MM.1S (cell line): ENCODE measurements around the gene IRF8.

Experiments used
- DNase-seq: peaks from one replicate; pipeline ENCODE4 v3.0.0-alpha.2; 2015
- H2AFZ ChIP-seq: fragments of 300-600 bp; sonication (generic); 2 replicates; pipeline ENCODE4 v1.6.0; 2016; ENCODE audit warnings: antibody characterized with exemption, low read length
- H3F3A ChIP-seq: fragments of 300-600 bp; sonication (generic); 2 replicates; pipeline ENCODE4 v1.6.1; 2016; ENCODE audit warnings: mild to moderate bottlenecking, antibody characterized with exemption, low read length, moderate library complexity, mixed read lengths; ENCODE audit not compliant: insufficient read depth
- H3K27ac ChIP-seq: fragments of 300-600 bp; sonication (generic); 2 replicates; pipeline ENCODE4 v1.5.1; 2016; ENCODE audit warnings: mild to moderate bottlenecking, low read length
- H3K27me3 ChIP-seq: fragments of 300-600 bp; sonication (generic); replicated peaks from 2 replicates; pipeline ENCODE4 v1.6.0; 2016; ENCODE audit warnings: low read length; ENCODE audit not compliant: insufficient read depth
- H3K36me3 ChIP-seq: fragments of 300-600 bp; sonication (generic); replicated peaks from 2 replicates; pipeline ENCODE4 v1.6.1; 2016; ENCODE audit warnings: mild to moderate bottlenecking, low read length, mixed read lengths; ENCODE audit not compliant: insufficient read depth
- H3K4me1 ChIP-seq: fragments of 300-600 bp; sonication (generic); 2 replicates; pipeline ENCODE4 v1.6.1; 2016; ENCODE audit warnings: low read length, mixed read lengths
- H3K4me2 ChIP-seq: fragments of 300-600 bp; sonication (generic); 2 replicates; pipeline ENCODE4 v1.6.0; 2016; ENCODE audit warnings: low read depth, low read length
- H3K4me3 ChIP-seq: fragments of 300-600 bp; sonication (generic); 2 replicates; pipeline ENCODE4 v1.5.1; 2016; ENCODE audit warnings: low read length, mixed read lengths
- H3K79me2 ChIP-seq: fragments of 300-600 bp; sonication (generic); 2 replicates; pipeline ENCODE4 v1.6.1; 2016; ENCODE audit warnings: mixed run types, low read length, mixed read lengths
- H3K9ac ChIP-seq: fragments of 300-600 bp; sonication (generic); 2 replicates; pipeline ENCODE4 v1.6.1; 2016; ENCODE audit warnings: low read length, mixed read lengths
- H3K9me2 ChIP-seq: fragments of 300-600 bp; sonication (generic); replicated peaks from 2 replicates; pipeline ENCODE4 v1.6.1; 2016; ENCODE audit warnings: mild to moderate bottlenecking, low read length, mixed read lengths; ENCODE audit not compliant: insufficient read depth
- H3K9me3 ChIP-seq: fragments of 300-600 bp; sonication (generic); replicated peaks from 2 replicates; pipeline ENCODE4 v1.6.1; 2016; ENCODE audit warnings: mild to moderate bottlenecking, low read length, mixed read lengths; ENCODE audit not compliant: insufficient read depth
- H4K20me1 ChIP-seq: fragments of 300-600 bp; sonication (generic); 2 replicates; pipeline ENCODE4 v1.6.1; 2016; ENCODE audit warnings: mild to moderate bottlenecking, low read length, moderate library complexity, mixed read lengths; ENCODE audit not compliant: insufficient read depth
- EZH2 ChIP-seq: fragments of 300-600 bp; sonication (generic); optimal IDR thresholded peaks from 2 replicates; pipeline ENCODE3; 2017; ENCODE audit warnings: low read depth, mild to moderate bottlenecking, antibody characterized with exemption, low read length, mixed read lengths
- EZH2phosphoT487 ChIP-seq: fragments of 300-600 bp; sonication (generic); IDR thresholded peaks from 2 replicates; pipeline ENCODE4 v1.6.1; 2018; ENCODE audit warnings: antibody characterized with exemption, low read length
- TF ChIP-seq, protein P1 (sequence below): fragments of 300-600 bp; sonication (generic); IDR thresholded peaks from 2 replicates; pipeline ENCODE4 v1.5.1; 2016; ENCODE audit warnings: antibody characterized with exemption, low read length, mixed read lengths

IRF8 gene

DNA sequence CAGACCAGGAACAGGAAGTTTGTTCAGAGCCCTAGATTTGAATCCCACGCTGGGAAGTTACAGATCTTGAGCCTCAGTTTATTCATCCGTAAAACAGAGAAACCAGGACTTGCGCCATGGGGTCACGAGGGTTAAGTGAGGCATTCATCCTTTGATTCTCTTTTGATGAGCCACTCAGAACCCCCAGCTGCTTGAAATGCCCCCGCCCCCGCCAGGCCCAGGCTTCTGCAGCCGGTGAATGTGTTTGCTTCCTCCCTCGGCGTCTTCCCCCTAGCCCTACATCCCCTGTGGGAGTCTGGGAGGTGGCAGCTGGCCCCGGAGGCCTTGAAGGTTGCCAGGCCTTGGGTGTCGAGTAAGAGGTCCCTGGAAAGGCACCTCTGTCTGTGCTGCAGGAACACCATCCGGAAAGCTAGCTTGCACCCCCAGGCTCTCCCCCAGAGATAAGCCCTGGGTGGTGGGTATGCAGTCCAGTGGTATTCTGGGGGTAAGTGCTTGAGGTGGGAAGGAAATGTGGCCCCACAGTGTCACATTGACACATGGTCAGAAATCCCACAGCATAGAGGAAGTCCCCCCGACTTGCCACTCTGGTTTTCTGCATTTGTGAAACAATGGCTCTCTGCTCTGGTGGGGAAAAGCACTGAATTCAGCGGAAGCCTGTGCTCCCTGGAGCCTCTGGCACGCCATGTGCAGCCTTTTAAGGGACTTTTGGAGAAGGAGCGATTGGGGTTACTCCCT lies 14.9 kb downstream of the IRF8 start:
- Histone ChIP-seq H3F3A (no peaks in the 10 kb centered on the region), H3K27ac (no peak overlapping the region)
- TF ChIP-seq, protein P1, sequence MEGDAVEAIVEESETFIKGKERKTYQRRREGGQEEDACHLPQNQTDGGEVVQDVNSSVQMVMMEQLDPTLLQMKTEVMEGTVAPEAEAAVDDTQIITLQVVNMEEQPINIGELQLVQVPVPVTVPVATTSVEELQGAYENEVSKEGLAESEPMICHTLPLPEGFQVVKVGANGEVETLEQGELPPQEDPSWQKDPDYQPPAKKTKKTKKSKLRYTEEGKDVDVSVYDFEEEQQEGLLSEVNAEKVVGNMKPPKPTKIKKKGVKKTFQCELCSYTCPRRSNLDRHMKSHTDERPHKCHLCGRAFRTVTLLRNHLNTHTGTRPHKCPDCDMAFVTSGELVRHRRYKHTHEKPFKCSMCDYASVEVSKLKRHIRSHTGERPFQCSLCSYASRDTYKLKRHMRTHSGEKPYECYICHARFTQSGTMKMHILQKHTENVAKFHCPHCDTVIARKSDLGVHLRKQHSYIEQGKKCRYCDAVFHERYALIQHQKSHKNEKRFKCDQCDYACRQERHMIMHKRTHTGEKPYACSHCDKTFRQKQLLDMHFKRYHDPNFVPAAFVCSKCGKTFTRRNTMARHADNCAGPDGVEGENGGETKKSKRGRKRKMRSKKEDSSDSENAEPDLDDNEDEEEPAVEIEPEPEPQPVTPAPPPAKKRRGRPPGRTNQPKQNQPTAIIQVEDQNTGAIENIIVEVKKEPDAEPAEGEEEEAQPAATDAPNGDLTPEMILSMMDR = no peak
- no peak for TF ChIP-seq EZH2
- no peak for TF ChIP-seq EZH2phosphoT487

DNA sequence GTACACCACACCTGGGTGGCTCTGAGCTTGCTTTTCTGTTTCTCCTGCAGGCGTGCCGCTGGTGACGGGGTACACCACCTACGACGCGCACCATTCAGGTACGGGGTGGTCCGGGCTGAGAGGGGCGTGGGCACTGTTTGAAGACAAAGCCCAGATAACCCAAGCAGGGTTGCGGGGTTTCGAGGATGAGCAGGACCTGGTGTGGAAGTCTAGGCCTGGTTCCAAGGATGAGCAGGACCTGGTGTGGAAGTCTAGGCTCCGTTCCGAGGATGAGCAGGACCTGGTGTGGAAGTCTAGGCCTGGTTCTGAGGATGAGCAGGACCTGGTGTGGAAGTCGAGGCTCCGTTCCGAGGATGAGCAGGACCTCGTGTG lies 15.4 kb downstream of the IRF8 start:
- Histone ChIP-seq H2AFZ (no peak overlapping the region), H3K79me2 (no peaks in the 10 kb centered on the region), H3K27me3 (no peaks in the 10 kb centered on the region), H3K9me3 (no peaks in the 10 kb centered on the region), H3K4me1 (no peaks in the 10 kb centered on the region), H3F3A (no peaks in the 10 kb centered on the region), H3K27ac (no peak overlapping the region), H3K36me3 (no peaks in the 10 kb centered on the region), H3K9ac (no peak overlapping the region), H3K9me2 (no peaks in the 10 kb centered on the region), H4K20me1 (no peaks in the 10 kb centered on the region), H3K4me3 (no peak overlapping the region), H3K4me2 (no peak overlapping the region)
- TF ChIP-seq EZH2 = no peak
- TF ChIP-seq EZH2phosphoT487 = no peak
- TF ChIP-seq, protein P1 = no peak
- DNase-seq = no peak

More for the DNA sequence above, 14.9 kb downstream of the IRF8 start:
- Histone ChIP-seq H3K9me3 (no peaks in the 10 kb centered on the region), H3K4me3 (no peak overlapping the region), H2AFZ (no peak overlapping the region), H3K9ac (no peak overlapping the region), H3K27me3 (no peaks in the 10 kb centered on the region), H4K20me1 (no peaks in the 10 kb centered on the region), H3K36me3 (no peaks in the 10 kb centered on the region), H3K9me2 (no peaks in the 10 kb centered on the region), H3K4me1 (no peaks in the 10 kb centered on the region), H3K79me2 (no peaks in the 10 kb centered on the region), H3K4me2 (no peak overlapping the region)
- DNase-seq = no peak

DNA sequence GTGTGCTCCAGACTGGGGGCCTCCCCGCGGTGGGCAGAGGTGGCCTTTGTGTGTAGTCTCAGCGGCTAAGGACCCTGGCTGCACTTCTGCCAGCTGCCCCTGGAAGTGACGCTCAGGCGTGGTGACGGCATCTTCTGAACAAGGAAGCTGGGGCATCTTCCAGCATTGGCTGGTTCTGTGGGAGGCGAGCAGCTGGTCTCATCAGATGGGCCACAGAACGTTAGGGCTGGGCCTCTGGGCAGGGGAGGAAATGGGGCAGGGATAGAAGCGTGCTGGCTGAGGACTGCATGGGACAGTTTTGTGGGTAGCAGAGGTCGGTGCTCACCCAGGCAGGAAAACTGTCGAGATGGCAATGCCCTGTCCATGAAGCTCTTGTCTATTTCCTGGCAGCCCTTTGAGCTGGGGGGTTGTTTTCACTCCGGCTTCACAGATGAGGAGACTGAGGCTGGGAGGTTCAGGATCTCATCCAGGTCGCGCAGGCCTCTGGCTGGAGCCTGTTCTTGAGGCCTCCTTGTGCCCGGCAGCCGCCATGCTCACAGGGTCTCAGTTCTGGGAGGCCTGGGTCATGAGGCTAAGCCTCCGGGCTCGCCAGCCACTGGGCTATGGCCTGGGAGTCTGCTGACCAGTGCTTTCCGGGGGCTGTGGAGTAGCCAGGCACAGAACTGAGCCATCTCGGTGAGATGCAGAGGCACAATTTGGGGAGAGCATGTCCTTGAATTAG lies 16.3 kb downstream of the IRF8 start:
- H4K20me1 ChIP-seq = no peaks in the 10 kb centered on the region

More for the DNA sequence above, 16.3 kb downstream of the IRF8 start:
- H3F3A ChIP-seq = no peaks in the 10 kb centered on the region
- no peak overlapping the region for H3K27ac ChIP-seq
- H3K9me3 ChIP-seq = no peaks in the 10 kb centered on the region
- H3K4me1 ChIP-seq = no peaks in the 10 kb centered on the region
- no peak overlapping the region for H2AFZ ChIP-seq
- no peak overlapping the region for H3K4me2 ChIP-seq
- no peaks in the 10 kb centered on the region for H3K9me2 ChIP-seq
- TF ChIP-seq, protein P1 = no peak
- TF ChIP-seq EZH2 (no peak), EZH2phosphoT487 (no peak)
- no peak for DNase-seq
- H3K9ac ChIP-seq = no peak overlapping the region
- no peaks in the 10 kb centered on the region for H3K27me3 ChIP-seq
- no peaks in the 10 kb centered on the region for H3K79me2 ChIP-seq
- no peaks in the 10 kb centered on the region for H3K36me3 ChIP-seq
- H3K4me3 ChIP-seq = no peak overlapping the region
